Activated CD4-positive, alpha-beta T cell treated with anti-CD3 and anti-CD28 coated beads for 1 hour (primary cell): ENCODE measurements around the gene CSMD2.

Experiments
- DNase-seq: peaks from one replicate; pipeline ENCODE4 v3.0.0-alpha.2; 2020

The CSMD2 gene

DNA sequence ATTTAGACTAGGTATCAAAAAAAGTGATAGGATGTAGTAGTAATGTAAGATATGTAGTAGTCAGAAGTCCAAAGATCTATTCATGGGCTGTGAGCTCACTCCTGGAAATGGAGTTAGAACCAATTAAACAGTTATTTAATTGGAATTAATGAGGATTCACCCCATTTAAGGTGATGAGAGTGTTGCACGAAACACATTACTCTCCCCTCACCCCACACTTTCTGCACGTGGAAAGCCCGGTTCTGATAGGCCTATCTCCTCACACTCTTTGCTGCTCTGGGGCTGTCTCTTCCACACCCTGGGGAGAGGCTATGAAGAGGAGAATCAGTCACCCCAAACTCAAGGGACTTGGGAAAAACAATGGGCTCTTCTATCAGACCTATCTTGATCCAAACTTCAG, 174.7 kb downstream of the CSMD2 start:
- DNase-seq: no peak

DNA sequence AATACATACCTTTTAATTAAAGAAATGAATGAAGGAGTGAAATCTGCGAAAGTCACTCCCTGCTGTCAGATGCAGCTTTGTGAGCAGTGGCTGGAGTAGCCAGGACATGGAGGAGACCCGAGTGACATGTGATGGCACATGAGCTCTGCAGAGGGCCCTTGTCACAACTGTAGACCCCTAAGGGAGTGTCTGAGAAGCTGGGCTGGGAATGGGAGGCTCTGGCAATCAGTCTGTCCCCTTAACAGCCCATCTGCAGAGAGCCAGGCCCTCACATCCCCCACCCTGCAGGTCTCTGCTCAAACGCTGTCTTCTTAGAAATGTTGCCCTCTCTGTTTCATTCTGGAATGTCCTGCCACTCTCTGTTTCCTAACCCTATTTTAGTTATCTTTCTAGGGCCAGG, 176.9 kb downstream of the CSMD2 start:
- DNase-seq: no peak

DNA sequence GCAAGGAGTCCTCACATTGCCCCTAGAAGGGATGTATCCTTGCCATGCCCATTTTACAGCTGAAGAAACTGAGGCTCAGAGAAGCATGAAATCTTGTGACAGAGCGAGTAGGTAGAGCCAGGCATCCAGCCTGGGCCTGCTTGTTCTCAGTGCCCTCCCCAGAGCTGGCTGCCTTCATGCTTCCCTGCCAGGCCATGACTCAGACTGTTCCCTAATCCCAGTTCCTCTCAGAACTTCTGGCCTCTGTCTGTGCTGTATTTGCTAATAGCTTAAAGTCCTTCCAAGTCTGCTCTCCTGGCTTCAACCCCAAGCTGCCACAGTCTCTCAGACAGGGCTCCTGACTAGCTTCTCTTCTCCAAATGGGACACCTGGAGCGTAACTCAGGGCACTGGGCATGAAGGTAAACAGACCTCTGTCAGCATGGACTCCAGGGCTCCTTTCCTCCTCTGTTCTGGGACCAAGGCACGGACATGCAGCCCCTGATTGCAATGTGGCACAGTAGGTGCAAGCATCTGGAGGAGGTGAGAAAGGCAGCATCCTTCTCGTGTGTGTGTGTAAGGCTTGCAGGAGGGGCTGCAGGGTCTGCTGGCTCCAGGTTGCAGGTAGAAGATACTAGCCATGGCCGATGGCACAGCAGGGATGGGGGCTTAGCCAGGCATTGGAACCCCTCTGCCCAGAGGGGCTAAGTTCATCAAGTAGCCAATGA, 178.5 kb downstream of the CSMD2 start:
- no peak for DNase-seq

DNA sequence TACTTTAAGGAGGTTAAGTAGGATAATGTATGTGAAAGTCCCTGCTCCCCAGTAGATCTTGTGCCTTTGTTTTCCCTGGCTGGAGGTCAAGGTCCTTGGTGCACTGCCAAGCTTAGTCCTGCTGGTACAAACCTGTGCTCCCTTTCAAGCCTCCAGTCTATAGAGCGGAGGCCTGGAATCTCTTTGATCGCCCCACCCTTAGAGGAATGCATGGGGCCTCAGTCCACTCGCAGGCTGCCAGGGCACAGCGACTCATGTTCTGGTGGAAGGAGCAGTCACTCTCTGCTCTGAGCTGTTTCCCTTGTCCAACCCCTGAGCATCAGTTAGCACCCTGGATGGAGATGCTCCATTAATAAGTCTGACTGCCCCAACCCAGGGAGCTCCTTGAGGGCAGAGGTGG, 179.4 kb downstream of the CSMD2 start:
- no peak for DNase-seq

DNA sequence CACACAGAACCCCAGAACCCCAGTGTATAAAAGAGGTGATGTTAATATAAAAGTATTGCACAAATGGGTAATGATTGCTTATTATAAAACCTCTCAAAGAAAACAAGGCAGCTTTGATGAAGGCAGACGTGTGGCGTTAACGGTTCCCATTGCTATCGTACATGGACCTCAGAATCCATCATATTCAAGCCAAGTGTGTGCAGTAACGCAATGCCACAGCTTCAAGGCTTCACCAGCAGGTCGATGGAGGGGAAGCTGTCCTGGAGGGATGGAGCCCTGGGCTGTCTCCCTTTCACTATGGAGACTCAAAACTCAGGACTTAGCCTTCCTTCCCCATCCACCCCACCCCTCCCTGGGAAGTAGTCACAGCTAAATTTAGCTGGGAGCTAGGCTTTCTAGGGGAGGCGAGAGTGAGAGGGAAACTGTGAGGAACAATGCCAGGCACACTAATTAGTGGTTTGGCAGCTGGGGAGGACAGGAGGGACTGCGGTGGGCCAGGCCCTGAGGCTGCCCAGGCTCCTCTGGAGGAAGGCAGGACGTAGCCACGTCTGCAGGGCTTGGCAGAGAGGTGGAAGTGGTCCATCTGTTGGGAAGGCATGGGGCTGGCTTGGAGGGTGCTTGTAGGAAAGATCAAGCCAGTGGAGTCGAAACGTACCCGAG, 180.0 kb downstream of the CSMD2 start:
- DNase-seq: no peak

DNA sequence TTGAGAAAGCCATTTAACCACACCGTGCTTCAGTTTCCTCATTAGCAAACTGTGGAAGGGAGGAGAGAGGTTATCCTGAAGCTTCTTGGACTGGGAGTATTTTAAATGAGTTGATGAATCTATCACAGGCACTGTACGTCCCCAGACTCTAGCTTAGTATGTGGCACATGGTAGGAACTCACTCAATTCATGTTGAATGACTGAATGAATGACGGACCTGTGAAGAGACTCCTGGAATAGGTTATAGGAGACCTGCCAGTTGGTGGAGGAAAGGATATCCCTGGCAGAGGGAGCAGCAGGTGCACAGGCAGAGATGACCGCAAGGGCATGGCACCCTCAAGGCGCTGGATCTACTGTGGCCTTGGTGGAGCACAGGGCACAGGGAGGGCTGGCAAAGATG, 182.6 kb downstream of the CSMD2 start:
- no peak for DNase-seq

DNA sequence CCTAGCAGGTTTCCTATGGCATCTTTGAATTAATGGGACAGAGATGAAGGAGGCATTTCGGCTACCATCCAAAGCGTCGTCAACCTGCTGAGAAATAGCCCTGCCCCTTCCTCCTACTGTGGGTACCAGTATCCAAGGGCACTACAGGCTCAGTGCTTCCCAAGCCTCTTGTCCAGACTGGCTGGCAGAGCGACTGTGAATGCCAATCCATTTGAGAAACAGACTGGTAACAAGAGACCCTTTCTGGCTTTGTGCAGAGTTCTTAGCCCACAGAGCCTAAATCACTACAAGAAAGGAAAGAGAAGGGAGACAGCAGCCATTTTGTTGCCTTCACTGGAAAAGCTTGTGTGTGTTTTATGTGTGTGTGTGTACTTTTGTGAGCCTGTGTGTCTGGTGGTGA, 185.7 kb downstream of the CSMD2 start:
- DNase-seq: no peak

DNA sequence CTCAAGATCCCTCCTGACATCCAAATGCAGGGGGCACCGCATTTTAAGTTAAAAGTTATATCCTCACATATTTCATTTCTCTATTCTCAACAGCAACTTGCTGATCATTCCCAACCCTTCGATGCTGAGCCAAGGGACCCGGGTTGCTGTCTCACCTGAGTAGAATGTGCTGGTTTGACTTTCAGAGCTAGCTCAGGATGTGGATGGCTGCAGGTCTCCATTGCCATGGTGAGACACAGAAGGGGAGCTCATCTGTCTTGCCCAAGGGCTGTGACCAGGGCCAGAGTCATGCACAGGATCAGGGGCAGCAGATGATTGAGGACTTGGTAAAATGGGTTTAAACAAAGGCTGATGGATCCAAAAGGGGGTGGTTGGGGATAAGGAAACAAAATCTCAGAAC, 189.1 kb downstream of the CSMD2 start:
- no peak for DNase-seq

DNA sequence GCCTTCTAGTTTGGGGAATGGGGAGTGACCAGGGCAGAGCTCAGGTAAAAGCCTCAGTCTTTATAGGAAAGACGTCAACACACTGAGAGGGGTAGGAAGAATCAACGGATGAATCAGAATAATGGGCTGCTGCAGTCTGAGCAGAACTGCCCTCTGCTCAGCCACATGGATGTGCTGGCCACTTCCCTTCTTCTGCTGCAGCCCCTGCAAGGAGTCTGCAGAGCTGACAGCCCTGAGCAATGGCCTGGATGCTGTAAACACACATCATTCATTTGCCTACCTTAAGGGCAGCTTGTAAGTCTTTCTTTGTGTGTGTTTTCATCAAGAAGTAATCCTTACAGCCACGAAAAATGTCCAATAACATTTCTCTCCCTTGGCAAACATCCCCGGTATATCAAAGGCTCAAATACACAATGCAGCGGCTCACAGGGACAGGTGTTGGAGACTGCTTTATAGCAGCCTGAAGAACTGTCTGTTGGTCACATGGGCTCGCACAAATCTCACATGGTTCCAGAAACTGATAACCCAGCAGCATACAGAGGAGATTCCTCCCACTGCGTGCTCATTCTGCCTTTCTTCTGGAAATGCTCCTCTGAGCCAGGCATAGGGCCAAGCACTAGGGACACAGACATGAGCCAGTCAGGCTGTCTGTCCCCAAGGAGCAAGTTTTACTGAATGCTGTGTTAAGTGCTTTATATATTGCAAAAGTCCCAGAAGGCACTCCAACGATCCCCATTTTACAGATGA, 191.1 kb downstream of the CSMD2 start:
- DNase-seq: no peak

DNA sequence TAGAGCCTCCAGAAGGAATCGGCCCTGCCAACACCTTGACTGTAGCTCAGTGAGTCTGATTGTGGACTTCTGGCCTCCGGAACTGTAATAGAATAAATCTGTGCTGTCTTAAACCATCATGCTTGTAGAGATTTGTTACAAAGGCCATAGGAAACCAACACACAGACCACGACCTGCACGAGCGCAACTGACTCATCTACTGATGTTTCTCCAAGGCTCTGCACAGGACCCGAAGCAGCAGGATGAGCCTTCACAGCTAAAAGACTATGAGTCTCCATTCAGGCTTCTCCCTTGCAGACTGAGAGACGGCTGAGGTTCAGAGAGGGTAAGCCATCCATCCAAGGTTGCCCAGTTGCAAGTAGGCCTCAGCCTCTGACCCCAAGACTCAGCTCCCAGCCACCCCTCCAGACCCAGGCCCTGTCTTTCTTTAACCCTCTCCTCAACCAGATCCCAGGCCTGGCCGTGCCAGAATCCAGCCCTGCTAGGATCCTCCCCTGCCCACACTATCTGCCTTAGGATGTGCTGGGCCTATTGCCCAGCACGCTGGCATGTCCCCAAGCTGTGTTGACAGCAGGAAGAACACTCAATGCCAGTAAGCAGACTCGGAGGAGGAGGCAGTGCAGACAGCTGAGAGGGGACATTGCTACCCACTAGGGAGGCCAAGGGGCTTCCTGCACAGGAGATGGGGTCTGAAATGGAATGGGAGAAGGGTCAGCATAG, 192.2 kb downstream of the CSMD2 start:
- no peak for DNase-seq

DNA sequence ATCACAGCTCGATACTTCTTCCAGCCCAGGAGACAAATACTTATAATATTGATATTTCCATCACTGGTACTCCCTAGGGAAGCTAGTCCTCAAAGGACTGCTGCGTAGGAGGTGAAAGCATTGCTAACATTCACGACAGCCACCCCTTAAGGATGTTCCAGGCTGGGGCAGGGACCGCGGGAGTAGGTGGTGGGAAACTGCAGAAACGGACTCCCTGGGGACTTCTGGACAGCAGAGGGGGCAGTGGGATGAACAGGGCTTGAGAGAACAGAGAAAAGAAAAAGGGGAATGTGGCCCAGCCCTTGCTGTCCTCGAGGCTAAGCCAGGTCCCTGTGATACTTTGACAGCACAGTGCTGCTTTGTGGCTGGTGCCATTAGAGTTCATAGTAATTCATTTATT, 193.1 kb downstream of the CSMD2 start:
- DNase-seq: no peak

DNA sequence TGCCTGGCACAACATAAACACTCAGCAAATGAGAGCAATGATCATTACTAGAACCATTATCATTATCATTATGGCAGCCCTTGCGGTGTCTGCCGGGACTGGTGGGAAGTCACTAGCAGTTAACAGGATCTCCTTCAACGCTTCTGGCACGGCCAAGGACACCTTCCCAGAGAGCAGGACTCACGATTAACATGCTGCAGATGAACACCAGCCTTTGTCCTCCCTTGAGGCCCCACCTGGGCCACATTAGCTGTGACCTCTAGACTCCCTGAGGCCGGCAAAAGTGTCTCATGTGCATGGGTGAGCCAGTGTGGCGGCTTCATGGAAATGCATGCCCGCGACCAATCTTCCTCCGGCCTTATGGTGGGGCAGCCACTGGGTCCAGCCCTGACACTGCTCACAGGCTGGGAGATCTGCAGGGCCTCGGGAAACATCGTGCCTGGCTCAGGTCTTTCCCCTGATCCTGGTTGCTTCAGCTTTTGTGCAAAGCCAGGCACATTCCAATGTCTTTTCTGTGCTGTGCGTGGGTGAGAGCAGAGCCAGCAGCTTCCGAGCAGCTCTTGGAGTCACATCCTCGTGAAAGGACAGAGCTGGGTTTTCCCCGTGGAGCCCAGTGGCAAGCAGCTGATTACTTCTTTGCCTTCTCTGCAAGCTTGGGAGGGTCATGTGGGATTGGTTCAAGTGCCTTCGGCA, 193.9 kb downstream of the CSMD2 start:
- no peak for DNase-seq

DNA sequence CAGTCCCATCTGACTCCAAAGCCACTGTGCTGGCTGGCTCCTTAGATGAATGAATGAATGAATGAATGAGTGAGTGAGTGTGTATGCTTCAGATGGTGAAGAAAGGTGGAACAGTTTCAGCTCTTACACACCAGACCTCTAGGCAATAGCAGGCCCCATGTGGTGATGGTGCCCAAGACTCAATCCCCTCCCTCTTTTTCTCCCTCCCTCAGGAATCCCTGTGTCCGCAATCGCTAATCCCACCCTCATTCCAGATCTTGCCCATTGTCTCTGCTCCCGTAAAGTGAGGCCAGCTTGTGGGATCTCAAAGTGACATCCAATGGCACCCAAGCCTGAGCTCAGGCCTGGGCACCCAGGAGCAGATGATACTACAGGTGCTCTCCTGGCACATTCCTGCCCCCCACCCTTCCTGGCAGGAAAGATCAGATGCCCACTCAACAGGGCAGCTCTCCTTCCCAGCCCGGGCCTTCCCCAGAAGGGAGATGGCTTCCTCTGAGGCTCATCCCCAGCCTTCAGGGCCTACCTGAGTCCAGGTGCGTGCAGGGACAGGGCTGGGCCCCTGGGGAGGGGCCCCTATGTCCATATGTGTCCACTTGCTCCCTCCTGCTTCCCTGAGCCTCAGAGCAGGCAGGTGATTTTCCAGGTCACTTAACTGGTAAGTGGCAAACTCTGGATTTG, 194.7 kb downstream of the CSMD2 start:
- no peak for DNase-seq

DNA sequence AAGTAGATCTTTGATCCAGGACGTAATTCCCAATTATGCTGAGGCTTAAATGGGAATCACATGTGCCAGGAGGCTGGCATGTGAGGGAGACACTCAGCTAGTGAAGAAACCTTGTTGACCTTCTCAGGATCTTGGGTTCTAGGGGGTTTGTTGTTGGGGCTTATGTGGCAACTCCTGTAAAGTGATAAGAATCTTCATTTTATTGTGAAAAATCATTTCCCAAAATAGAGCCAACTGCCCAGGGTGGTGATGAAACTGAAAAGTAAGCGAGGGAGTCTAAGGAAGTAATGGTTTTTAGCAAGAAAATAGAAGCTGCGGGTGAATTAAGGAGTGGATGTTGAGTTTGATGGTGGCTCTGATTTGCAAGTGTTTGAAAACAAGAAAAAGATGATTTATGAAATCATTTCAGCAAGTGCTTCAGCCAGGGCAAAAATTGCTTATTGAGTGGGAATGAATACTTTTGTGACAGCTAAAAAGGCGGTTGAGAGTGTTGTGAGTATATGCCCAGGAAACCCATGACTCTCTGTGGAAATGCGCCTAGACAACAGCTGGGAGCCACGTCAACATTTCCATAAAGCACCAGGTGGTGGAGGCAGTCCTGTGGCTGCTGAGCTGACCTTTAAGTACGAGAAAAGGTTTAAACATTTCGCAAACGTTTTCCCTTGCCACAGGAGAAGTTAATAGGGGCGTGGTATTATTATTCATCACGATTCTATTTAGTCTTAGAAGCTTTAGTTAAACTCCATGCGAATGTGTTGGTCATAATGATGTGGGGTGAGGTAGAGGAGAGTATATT, 198.5 kb downstream of the CSMD2 start:
- no peak for DNase-seq

DNA sequence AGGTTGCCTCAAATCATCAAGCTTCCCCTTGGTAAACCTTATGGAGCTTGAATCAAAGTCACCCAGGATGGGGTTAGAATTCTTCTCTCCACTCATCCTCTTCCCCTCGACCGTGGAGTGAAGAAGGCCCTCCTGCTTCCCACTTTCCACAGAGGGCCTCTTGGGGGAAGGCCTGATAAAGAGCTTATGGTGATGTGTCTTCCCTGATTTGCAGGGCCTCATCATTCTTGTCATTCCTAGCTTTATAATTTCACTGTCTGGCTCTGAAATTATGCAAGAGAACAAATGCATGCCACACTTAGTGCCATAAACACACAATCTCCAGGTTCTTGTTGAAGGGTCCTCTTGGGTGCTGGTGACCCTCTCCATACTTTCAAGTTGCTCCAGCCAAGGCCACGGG, 199.9 kb downstream of the CSMD2 start:
- no peak for DNase-seq

DNA sequence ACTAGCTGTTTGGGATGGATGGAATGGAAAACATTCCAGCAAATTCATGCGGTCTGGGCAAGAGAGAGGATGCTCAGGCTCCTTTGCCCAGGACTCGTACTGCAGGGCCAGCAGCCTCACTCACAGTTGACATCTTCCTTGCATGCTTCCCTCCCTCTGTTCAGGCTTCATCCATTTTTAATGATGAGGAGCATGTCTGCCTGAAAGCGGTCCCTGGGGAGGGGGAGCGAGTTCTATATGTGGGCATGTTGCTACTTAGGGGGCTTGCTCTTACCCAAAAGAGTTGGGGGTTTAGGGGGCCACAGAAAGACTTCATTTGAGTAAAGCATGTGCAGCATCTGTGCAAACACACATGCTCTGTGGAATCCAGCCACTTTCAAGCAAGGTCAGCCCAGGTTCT, 203.0 kb downstream of the CSMD2 start:
- no peak for DNase-seq

DNA sequence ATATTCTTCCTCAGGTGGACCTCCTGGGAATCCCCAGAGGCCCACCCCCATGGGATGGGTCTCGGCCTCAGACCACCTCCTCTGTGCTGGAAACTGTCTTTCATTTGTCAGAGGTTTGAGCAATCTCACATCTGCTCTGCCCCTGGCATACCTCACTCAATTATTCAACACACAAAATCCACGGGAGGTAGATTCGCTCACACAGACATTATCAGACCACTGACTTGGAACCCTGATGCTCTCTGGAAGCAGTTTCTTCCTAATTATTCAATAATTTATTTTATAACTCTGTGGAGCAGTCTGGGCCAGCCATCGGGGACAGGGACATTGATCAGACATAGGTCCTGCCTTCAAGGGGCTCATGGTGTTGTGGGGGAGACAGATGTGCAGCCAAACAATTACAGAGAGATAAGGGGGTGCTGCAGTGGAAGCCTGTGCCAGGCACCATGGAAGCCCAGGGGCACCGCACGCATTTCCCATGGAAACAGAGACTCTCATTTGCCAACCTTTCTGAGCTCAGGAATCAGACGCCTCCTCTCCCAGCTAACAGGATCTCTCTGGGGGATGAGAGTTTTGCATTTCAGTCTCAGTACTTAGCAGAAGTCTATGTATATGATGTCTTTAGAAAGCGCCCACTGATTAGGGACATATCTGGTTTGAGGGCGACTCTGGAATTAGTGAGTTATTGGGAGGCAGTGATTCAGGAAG, 204.7 kb downstream of the CSMD2 start:
- DNase-seq: no peak

DNA sequence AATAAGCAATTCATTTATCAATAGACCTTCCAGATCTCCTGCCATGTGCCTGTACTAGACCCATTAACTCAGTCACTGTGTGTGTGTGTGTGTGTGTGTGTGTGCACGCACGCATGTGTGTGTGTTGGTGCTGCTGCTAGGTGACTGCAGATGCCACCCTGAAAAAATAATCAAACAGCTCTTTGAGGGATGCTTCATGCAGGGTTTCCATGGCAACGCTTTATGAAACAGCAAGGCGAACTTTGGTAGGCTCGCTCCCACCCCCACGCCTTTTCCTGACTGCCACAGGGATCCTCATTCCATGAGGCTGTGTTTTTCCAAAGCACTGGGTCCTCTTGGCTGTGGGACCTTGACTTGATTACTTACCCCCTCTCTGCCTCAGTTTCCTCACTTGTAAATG, 207.2 kb downstream of the CSMD2 start:
- DNase-seq: no peak

DNA sequence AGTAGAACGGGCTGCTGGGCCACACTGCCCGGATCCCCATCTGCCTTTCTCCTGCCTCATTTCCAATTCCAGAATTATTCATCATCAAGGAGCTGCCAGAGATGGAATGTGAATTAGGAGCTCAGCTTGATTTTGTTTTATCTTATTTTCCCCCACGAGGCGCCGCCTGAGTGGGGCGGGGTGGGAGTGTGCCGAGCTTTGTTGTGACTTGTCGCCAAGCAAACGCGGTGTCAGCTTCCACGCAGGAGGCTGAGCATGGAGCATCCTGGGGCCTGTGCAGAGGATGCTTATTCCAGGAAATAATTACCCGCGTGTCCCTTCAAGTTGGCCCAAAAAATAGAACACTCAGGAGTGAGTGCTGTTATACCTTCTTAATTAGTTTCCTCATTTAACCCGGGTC, 209.9 kb downstream of the CSMD2 start:
- no peak for DNase-seq

DNA sequence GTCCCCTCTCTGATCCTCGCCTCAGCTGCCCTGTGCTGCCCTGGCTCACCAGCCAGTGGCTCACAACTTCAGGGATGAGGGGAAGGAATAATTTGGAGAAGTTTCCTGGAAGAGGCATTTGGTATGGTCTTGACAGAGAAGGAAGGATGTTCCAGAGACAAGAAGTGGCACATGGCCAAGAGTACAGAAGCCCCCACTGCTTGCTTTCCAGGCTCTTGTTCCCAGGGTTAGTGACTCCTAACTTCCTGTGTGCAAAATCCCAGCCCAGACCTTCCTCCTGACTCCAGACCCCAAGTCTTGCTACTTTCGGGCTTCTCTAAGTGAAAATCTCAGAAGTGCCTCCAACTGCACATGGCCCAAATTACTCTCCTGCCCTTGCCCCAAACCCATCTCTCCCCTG, 215.5 kb downstream of the CSMD2 start:
- no peak for DNase-seq

DNA sequence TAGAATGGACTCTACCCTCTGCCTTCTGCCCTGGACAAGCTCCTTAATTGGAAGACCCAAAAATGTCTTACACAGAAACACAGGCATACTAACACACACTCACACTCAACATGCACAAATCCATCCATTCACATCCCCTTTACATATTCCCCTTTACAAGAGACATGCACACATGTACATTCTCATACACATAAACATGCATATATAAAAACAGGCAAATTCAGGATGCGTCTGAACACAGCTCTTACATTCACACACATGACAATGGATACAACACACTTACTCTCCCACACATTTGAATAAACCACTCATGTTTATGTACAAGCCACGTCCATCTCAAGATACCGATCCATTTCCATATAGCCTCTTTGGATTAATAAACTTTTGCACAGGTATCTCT, 216.7 kb downstream of the CSMD2 start:
- no peak for DNase-seq
